Activated T-helper 1 cell treated with anti-CD3 and anti-CD28 coated beads, Interleukin-2, amount 50 U/mL, for 16 hours (primary cell): ENCODE measurements around the gene GSDME.

Experiments
- DNase-seq, 2 donors: peaks; one replicate each; pipeline ENCODE4 v3.0.0-alpha.2; 2020; ENCODE audit warnings: low read depth in 1 of 2, low spot score in 1 of 2

The GSDME gene

GRCh38 chr7:24656608-24657007 lies 100.7 kb downstream of the GSDME start:
- DNase-seq = no peak

GRCh38 chr7:24654305-24654704 lies 103.0 kb downstream of the GSDME start:
- no peak for DNase-seq

GRCh38 chr7:24653316-24654085 lies 103.8 kb downstream of the GSDME start:
- no peak for DNase-seq

- DNase-seq = no peak
Observed at GRCh38 chr7:24652251-24652939, 104.9 kb downstream of the GSDME start.
